ENCODE measurements around the gene DIP2B. TPM values are rescaled to one million over a fixed set of nuclear protein-coding genes. Genes with fewer than 3 reads are reported as not detected.

DIP2B gene
- total and polyA plus RNA-seq, 2 of the 13 experiments (the other 11 are each of a cell fraction or from before 2014, with no cell fraction given) = 32.1 to 35.8 TPM

DNA sequence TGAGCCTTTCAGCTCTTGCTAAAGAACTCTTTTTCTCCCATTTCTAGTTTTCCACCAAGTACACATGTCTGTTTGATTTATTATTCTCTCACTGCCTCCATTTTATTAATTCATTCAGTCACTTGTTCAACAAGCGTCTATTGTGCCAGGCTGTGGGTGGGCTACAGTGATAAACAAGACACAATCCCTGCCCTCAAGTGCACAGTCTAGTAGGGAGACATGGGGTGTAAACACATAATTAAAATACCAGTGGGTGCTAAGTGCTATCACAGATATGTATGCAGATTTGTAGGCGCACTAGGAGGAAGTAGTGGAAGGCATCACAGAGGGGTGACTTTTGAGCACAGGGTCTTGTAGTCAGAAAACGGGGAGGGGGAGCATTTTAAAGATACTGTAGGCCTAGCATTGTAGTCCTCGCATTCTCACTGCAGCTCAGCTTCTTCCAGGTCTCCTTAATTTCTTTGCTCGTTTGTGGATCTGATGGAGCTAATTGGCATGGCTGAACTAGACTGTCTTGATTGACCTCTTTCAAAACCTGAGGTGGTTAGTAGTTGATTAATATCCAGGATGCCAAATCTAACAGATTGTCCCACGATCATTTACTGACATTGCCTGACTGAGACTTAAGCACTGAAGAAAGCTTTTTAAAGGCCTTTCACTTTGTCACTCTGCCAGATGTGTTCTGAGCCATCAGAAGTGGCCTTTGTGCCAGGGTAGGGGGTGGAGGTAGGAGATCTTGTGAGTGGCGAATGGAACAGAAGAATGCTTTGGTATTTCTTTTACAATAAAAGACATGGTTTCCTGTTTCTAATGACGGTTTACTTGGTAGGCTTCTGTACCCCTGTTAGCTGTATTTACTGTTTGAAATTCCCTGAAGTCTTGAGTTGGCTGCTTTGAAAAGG lies 116.9 kb downstream of the DIP2B start (continued):
- TF ChIP-seq, protein P1, sequence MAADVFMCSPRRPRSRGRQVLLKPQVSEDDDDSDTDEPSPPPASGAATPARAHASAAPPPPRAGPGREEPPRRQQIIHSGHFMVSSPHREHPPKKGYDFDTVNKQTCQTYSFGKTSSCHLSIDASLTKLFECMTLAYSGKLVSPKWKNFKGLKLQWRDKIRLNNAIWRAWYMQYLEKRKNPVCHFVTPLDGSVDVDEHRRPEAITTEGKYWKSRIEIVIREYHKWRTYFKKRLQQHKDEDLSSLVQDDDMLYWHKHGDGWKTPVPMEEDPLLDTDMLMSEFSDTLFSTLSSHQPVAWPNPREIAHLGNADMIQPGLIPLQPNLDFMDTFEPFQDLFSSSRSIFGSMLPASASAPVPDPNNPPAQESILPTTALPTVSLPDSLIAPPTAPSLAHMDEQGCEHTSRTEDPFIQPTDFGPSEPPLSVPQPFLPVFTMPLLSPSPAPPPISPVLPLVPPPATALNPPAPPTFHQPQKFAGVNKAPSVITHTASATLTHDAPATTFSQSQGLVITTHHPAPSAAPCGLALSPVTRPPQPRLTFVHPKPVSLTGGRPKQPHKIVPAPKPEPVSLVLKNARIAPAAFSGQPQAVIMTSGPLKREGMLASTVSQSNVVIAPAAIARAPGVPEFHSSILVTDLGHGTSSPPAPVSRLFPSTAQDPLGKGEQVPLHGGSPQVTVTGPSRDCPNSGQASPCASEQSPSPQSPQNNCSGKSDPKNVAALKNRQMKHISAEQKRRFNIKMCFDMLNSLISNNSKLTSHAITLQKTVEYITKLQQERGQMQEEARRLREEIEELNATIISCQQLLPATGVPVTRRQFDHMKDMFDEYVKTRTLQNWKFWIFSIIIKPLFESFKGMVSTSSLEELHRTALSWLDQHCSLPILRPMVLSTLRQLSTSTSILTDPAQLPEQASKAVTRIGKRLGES (CRISPR knock-in tag; IDR thresholded peaks at IDR 0.05; ENCODE audit: borderline replicate concordance) = no peak
- TF ChIP-seq FOXA1 (IDR thresholded peaks at IDR 0.05) = no peak
- no peak for TF ChIP-seq FOXA1 (CRISPR knock-in tag; IDR thresholded peaks at IDR 0.05)
- TF ChIP-seq ZNF138 (CRISPR knock-in tag; IDR thresholded peaks at IDR 0.05; ENCODE audit: low read depth) = no peak
- no peak for TF ChIP-seq ZSCAN21 (CRISPR knock-in tag; IDR thresholded peaks at IDR 0.05; ENCODE audit: borderline replicate concordance)

GRCh38 chr12:50625029-50625925 lies 120.5 kb downstream of the DIP2B start:
- CTCF ChIA-PET (ENCODE audit: low intra/inter-chr PET ratio, low total read pairs) = no interaction called here

More at GRCh38 chr12:50625029-50625925, 120.5 kb downstream of the DIP2B start:
- intact Hi-C loops (cut with micrococcal nuclease; ENCODE audit: unreplicated experiment) (no loop called here), in situ Hi-C loops (cut with HindIII; ENCODE audit: extremely low pct_ligation_motif_present, low pct_unique_long_range_greater_than_20kb) (no loop called here)
- Histone ChIP-seq H3K27ac (ENCODE audit: extremely low read length, insufficient read depth, low read length) (no peak overlapping the region), H3K36me3 (replicated peaks in 1 of 2; ENCODE audit: control insufficient read depth in 1 of 2, insufficient read depth in 2 of 2, low read length in 2 of 2) (peaks cover 10 to 25% of the 10 kb centered on the region in 2 experiments; a peak in 4 of 5 replicates), H3K4me1 (ENCODE audit: insufficient read depth, low read length) (peaks cover 40% of the 10 kb centered on the region), H3K4me2 (ENCODE audit: low read depth, low read length) (no peak overlapping the region), H2AFZ (ENCODE audit: low read length) (no peak overlapping the region), H3K9ac (ENCODE audit: insufficient read depth, low read depth, low read length) (no peak overlapping the region), H3K27me3 (ENCODE audit: control insufficient read depth in 1 of 2, insufficient read depth in 2 of 2, low read length in 2 of 2) (no peaks in the 10 kb centered on the region), H3K79me2 (ENCODE audit: insufficient read depth, low read length) (peaks cover 51% of the 10 kb centered on the region), H4K20me1 (ENCODE audit: insufficient read depth, low read length) (peaks cover 5% of the 10 kb centered on the region), H3K4me3 (replicated peaks in 1 of 3; ENCODE audit: insufficient read depth in 1 of 3, low read depth in 2 of 3, low read length in 3 of 3) (no peak overlapping the region), H3K9me3 (ENCODE audit: low read length) (no peaks in the 10 kb centered on the region)
- no peak for FAIRE-seq
- DNase-seq (ENCODE audit: low spot score) = no peak
- ATAC-seq = no peak
- no peak for TF ChIP-seq TRIM24 (CRISPR knock-in tag; IDR thresholded peaks at IDR 0.05)
- TF ChIP-seq, protein P2, sequence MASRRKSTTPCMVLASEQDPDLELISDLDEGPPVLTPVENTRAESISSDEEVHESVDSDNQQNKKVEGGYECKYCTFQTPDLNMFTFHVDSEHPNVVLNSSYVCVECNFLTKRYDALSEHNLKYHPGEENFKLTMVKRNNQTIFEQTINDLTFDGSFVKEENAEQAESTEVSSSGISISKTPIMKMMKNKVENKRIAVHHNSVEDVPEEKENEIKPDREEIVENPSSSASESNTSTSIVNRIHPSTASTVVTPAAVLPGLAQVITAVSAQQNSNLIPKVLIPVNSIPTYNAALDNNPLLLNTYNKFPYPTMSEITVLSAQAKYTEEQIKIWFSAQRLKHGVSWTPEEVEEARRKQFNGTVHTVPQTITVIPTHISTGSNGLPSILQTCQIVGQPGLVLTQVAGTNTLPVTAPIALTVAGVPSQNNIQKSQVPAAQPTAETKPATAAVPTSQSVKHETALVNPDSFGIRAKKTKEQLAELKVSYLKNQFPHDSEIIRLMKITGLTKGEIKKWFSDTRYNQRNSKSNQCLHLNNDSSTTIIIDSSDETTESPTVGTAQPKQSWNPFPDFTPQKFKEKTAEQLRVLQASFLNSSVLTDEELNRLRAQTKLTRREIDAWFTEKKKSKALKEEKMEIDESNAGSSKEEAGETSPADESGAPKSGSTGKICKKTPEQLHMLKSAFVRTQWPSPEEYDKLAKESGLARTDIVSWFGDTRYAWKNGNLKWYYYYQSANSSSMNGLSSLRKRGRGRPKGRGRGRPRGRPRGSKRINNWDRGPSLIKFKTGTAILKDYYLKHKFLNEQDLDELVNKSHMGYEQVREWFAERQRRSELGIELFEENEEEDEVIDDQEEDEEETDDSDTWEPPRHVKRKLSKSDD (CRISPR knock-in tag; IDR thresholded peaks at IDR 0.05; ENCODE audit: low read depth) = no peak
- POLR2A ChIA-PET = no interaction called here
- BruUV-seq (replicated peaks) = no TSS peak
- 89% methylated on average over 4 of the region's 4 CpGs for WGBS (ENCODE audit: low lambda C conversion rate)
